HL-60/S4 (cell line): ENCODE measurements around the gene TOX2.

Experiments used
- in situ Hi-C: fragments of 300-500 bp; cut with MboI; formaldehyde crosslinking; loops from 2 replicates; pipeline ENCODE4 v1.14.3; 2022; ENCODE audit warnings: low sequenced_read_pairs

Gene TOX2

DNA sequence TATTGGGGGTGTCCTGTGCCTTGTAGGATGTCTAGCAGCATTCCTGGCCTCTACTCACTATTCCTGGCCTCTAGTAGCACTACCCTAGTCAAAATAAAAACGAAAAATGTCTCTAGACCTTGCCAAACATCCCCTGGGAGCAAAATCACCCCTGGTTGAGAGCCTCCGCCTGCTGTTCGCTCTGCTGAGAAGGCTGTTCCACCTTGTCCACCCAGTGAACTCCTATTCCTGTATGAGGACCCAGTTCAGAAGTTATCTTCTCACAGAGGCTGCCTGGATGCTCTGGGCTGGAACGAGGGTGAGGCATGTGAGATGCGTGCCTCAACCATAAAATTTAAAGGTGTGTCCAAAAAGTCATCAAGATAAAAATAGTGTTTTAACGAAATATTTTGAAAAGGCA, 101.9 kb downstream of the TOX2 start:
- in situ Hi-C loops = no loop called here

DNA sequence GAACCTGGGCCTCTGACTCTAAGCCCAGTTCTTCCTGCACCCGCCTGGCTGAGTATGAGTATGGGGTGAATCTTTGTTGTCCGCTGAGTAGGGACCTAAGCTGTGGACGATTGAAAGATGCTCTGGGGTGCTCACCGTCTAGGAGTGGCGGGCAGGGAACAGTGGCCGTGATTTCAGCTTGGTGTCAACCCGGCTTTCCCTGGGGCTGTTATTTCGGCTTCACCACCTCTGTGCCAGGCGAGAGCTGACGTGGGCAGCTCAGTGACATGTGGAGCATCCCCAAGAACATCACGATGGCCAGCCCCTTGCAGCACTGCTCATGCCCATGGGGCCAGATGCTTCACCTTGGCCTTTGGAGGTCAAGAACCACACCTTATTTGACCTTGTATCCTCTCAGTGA, 102.6 kb downstream of the TOX2 start:
- in situ Hi-C loops = no loop called here

DNA sequence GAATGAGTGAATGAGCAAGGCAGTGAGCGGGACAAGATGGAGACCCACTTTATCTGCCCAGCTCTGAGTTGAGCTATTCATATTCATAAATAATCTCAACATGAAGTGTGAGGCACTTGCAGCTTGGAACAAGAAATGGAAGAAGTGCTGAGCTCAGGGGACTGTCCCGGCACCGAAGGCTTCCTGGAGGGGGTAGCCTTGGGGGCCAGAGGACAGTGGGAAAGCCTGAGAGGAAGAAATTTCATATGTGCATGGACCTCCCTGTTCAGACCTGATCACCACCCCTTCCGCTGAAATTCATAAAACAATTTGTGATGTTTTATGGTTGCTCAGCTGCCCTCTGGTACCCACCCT, 103.2 kb downstream of the TOX2 start:
- in situ Hi-C loops = no loop called here

DNA sequence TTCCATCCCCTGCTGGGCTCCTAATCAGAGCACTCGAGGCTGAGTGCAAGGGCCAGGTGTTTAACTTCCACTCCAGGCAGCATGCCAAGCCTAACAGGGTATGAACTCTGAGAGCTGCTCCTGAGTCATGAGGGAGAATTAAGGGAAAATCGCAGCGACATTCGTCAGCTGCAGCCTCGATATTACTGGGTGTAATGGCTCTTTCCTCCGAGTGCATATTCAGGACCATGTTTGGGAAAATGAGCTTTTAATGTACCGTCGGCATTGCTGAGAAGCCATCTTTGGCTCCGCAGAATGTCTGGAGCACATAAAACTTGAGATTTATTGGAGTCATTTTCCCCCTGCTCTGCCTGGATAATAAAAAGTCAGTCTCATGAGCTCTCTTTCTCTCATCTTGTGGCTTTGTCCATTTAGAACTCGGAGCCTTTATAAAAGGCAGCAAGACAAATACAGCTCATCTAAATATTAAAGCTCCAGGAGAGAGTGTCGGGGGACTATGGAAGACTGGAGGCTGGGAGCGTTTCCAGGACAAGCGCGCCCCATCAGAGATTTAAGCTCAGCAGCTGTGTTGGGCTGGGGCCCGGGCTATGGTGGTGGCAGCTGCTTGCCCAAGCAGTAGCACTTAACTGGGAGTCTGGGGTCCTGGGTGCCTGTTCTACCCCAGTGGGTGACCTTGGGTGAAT, 103.7 kb downstream of the TOX2 start:
- in situ Hi-C loops = no loop called here

DNA sequence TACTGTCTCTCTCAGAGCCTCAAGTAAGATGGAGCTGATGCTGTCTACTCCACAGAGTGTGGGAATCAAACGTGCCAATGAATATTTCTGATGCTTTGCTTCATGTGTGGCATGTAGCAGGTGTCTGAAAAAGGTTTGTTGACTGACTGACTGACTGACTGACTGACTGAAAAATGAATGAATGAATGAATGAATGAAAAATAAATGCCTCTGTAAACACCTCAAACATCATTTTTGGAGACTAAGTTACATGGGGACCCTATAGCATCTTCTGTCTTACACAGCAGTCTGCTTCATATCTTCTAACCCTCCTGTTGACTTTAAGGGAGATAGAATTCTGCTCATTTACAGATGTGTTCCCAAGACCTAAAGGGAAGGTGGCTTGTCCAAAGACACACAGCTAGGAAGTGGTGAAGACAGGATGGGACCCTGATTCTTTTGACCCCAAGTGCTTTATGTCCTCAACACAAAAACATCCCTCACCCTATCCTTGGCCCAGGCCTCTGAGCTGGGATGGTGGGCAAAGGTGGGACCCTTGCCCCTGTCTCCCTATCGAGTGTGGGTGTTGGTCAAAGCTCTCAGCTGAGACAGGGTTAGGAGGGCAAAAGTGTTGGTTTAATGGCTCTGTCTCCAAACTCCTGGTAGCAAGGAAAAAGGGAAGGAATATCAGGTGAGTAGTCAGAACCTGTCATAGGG, 104.4 kb downstream of the TOX2 start:
- in situ Hi-C loops = no loop called here

DNA sequence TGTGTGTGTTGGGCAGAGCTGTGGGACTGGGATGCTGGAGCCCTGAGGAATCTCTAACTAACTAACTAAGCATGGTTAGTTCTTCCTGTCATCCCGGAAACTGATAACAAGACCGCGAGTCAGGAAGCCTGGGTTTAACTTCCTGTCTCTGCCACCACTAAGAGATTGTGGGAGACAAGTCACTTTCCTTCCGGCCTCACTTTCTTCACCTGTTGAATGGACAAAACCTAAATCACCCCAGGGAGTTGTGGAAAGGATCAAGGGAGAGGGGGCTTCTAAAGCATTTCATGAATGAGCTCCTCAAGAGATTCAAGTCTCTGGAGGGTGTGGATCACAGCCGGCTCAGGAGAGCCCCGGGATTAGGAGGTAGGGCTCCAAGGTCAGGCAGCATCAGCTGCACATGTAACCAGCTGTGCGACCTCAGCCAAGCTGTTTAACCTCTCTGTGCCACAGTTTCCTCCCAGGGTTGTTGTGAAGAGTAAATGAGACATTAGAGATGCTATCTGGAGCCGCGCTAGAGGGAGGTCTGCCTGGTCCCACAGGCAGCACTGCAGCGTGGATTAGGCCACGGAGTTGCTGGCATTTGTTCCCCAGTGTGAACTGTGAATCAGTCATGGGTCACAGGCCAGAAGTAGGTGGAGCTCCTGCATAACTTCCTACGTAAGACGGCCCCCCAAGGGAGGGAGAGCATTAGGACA, 105.1 kb downstream of the TOX2 start:
- in situ Hi-C loops = no loop called here

DNA sequence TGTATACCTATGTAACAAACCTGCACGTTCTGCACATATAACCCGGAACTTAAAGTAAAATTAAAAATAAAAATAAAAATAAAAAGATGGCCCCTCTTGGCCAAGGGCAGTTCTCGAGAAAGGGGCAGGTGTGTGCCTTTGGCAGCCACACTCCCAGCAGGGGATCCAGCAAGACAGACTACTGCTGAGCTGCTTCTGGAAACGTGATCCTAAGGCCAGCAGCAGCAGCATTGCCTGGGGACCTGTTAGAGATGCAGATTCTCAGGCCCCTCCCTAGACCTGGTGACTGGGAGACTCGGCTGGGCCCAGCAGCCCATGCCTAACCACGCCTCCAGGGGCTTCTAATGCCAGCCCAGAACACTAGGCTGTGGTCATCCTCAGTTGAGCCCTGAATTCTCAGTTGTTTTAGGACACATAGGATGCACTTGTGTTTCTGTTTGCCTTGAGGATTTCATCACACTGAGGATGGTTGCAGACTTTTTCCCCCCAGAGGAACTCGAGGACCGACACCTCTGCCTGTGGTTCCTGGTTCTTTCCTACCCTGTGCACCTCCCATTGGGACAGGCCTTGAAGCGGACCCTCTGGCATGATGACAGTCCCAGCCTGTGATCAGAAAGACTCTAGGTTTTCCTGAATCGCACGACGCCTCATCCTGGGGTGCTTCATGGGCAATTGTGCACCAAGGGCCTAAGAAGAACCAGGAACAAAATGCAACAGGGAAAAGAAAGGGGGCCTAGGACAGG, 105.9 kb downstream of the TOX2 start:
- in situ Hi-C loops = no loop called here

DNA sequence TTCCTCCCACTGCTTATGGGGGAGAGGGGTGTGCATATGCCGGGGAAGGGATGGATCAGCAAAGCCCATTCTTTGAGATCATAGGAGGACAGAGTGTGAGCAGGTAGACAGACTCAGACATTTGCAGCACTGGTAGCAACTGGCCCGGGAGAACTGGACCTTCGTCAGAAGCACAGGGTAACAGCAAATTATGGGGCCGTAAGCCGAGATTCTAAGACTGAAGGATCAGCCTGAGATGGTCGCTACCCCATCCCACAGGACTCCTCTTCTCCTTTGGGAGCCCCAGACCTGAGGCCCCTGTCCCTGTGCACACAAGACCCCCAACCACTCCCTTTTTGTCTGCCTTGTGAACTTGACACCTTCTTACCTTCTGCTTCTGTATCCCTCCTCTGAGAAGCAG, 106.5 kb downstream of the TOX2 start:
- in situ Hi-C loops = no loop called here

DNA sequence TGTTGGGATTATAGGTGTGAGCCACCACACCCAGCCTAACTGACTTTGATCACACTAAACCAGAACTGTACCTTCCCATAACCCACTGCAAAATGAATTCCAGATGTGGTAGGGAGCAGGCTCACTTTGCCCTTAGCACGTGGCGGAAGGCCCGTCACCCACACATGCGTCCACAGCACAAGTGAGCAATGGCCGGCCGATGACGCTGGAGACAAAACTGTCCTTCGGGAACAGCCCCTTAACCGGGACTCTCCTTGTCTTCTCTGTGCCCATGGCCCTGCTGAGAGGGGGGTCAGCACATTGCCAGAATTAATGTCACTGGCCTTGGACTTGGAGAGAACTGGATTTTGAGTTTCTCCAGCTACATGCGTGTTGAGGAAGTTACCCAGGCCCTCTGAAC, 107.2 kb downstream of the TOX2 start:
- in situ Hi-C loops = no loop called here

DNA sequence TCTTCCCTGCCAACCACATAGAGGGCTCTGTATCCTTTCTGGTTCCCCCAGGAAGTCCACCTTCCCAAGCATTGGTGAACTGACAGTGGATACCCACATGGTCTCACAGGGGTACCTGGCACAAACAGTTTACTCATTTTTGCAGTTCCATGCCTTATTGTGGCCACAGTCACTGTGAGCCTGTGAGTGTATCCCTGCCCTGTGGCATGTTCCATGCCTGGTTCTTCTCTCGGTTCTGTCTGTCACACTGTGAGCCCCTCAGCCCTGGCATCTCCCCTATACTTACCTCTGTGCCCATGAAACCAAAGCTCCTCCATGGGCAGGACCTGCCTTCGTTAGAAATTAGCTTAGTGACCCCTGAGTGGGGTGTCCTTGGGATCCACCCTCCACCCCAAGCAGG, 107.8 kb downstream of the TOX2 start:
- in situ Hi-C loops = no loop called here

DNA sequence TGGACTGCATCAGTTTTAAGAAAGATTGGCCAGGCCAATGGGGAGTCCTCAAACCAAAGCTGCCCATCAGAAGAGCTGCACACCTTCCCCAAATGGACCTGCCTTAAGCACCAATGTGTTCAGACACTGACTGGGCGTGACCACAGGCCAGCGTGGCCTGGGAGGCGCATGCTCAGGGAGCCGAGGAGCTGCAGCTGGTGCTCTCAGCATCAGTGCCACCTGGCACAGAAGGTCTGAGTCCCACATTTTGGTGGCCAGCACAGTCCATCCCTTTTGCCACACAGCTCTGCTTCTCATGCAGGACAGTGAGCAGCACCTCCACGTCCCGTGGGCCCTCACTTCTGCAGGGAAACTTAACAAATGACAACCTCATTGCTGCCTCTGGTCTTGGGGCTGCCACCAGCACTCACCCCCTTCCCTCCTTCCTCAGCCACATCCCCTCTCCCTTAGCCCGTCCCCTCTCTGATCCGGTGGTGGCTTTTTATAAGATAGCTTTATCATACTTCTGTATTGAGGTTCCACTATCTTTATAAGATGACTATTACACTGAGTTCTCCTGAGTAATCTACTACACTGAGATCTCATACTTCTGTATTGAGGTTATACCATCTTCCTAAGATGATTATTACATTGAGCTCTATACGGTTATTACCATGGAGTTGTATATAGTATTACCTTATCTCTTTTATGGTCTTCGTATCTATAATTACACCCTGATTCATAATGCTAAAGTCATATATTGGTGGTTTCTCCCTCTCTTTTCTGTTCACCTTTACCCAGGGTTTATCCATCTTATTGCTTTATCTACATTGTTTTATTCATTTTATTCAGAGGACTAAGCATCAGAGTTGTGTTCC, 109.1 kb downstream of the TOX2 start:
- in situ Hi-C loops = no loop called here

DNA sequence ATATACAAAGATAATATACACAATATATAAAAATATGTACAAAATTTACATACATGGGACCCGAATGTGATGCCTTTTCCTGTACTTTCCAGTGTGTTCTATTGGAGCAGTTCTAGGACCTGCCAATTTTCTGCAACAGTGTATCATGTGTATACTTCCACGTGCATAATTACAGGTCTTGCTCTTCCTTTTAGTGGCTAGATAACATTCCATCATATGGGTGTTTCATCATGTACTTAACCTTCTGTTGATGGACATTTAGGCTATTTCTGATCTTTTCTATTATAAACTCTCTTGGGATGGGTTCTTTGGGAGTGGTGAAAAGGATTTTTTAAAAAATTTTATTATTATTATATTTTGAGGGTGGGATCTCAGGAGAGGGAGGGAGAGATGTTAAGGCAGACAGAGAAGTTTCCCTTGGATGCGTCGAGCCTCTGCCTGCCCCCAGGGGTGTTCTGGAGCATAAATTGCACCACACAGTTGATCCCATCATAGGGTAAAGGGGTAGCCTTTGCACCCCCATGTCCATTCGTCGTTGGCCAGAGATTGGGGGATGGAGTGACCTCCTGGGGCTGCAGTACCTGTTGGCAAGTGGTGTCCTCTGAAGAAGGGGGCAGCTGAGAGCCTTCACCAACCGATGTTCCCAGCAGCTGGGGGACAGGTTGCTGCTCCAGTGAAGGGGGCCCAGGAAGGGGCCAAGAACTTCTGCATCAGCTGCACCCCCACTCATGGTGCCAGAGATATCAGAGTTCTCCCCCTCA, 110.3 kb downstream of the TOX2 start:
- in situ Hi-C loops = no loop called here

DNA sequence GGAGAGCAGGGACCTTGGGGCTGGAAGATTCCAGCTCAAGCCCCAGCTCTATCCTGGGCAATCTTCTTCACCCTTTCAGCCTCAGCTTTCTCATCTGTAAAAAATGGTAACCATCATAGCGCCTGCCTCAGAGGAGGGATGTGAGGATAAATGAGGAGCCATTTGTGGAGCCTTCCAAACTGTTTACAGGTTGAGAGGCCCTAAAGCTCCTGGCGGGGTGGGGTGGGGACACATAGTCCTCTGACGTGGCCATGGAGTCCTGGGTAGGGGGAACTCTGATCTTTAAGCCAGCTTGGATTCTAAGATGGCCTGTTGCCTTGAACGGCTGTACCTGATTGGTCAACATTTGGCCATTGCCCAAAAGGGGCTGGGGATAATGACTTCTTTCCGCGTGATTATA, 111.1 kb downstream of the TOX2 start:
- in situ Hi-C loops = no loop called here

DNA sequence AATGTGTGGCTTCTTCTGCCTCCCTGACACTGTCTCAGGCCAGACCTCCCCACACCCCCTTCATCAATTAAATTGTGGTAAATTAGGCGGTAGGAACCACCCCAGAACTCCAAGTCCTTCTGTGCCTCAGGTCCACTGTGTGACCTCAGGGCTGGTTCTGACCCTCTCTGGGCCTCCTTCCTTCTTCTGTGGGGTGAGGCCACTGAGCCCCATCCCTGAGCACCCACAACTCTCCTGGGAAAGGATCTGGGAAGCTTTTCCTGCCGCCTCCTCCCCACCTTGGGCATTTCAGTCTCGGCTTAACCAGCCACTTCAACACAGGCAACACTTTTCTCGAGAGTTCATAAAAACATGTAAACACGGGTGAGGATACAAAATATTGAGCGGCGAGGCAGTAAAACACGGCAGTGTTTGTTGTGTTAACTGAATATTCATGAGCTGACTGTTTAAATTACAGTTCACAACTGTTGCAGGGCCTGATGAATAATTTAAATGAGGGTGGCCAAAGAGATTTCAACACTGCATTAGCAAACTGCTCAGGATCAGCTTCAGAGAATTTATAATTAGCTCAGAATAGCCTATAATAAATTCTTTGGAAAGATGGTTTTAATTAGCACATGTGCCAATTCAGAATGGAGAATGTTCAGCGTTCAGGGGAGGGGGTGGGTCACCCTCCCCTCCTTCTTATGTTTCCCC, 112.1 kb downstream of the TOX2 start:
- in situ Hi-C loops = no loop called here

DNA sequence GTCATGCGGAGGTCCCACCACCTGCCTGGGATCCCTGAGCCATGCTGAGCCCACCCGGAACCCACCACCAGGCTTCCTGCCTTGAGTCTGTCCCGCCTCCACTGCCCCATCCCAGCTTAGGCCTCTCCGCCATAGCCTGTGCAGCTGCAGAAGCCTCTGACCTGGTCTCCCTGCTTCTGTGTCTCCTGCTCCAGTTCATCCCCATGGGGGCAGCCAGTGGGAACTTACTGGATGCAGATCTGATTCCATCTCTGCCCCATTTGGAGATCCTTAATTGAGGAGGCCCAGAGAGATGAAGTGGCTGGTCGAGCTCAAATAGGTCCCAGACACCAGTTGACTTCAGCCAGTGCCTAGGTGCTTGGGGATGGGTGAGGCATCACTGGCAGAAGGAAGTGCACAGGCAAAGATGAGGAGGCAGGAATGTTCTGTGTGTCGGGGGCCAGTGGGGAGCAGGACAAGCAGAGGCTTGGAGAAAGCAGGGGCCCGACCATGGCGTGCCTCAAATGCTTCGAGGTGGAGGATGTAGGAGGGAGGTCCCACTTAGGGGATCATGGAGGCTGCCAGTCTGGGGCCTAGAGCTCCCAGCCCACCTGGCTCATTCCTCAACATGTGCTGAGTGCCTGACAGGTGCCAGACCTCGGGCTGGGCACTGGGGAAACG, 112.8 kb downstream of the TOX2 start:
- in situ Hi-C loops = no loop called here

DNA sequence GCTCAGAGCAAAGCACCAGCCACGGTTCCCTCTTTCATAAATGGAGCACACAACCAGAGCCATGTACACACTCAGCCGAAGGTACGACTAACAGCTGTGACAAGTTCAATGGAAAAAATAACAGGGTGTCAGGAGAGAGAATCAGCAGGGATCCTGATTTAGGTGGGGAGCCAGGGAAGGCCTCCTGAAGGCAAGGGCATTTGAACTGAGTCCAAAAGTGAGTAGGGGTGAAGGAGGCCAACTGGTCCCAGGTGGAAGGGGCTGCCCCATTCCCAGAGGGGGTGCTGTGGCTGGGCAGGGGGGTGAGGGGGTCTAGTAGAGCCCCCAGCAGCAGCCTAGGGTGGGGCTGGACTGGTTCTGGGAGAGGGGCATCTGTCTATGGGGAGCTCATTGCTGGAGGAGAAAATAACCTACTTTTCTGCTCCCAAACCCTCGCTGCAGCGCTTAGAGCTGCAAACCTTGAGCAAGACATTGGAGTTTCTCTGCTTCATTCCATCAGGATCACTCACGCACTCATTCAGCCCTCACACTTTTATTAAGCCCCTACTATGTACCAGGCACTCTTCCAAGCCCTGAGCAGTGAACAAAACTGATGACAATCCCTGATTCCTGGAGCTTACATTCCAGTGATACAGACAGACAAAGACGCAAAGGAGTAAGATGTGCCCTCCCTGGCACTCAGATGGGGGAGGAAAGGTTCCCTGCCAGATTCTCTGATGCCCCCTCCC, 113.5 kb downstream of the TOX2 start:
- in situ Hi-C loops = no loop called here

DNA sequence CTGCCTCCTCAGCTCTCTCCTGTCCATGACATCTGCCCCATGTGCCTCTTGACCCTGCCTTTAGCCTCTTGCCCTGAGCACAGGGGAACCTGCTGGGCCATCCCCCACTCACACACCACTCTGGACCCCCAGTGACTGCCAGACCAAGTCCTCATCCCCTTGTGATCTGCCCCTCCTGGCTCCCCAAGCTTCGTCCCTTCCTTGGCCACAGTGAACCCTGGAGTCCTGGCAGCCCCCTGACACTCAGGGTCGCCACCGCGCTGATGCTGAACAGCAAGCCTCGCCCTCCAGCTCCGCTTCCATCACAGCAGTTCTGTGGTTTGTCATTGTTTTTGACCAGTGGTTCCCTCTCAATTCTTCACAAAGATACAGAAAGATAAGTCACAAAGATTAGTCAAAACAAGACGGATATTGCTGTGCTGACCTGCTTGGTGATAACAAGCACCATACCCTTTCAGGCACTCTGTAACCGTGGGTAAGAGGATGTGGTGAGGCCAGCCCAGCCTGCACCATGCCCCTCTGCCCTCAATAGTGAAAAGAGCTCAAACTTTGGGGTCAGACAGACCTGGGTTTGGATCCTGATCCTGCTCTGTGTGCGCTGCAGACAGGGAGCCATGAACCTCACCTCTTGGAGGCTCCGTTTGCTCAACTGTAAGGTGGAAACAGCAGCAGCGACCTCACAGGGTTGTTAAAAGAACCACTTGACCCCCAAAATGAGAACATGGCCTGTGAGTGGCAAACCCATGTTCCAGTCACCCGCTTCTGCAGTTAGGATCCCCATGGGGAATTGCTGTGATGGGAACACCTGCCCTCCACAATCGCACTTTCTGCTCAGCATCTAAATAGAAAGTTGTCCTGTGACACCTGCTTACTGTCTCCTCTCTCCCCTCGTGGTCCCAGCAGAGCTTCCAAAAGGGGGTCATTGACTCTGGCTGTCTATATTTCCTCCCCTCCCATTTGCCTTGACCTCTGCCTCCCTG, 114.5 kb downstream of the TOX2 start:
- in situ Hi-C loops = no loop called here
